ENCODE measurements around the gene CD209. TPM values are rescaled to one million over a fixed set of nuclear protein-coding genes. Genes with fewer than 3 reads are reported as not detected.

CD209 gene
- total RNA-seq, 1 experiment from 2014 or later, result not detected

- Mint-ChIP-seq H3K4me3 (ENCODE audit: unreplicated experiment) (peak overlapping the region; percentile 39), H3K9me3 (ENCODE audit: unreplicated experiment) (peaks cover 5% of the 10 kb centered on the region), H3K27ac (ENCODE audit: unreplicated experiment) (peak overlapping the region; percentile 90), H3K4me1 (ENCODE audit: low read depth, unreplicated experiment) (peaks cover 15% of the 10 kb centered on the region), H3K36me3 (ENCODE audit: insufficient read depth, unreplicated experiment) (peaks cover 11% of the 10 kb centered on the region), H3K27me3 (ENCODE audit: insufficient read depth, unreplicated experiment) (no peaks in the 10 kb centered on the region)
- H3K36me3 ChIP-seq (ENCODE audit: control insufficient read depth, insufficient read depth, low read length), result no peaks in the 10 kb centered on the region
- intact Hi-C loops (cut with micrococcal nuclease; ENCODE audit: unreplicated experiment), result loop anchor here (1.0 kb wide), 1 partner anchor 8 kb away; no protein-coding TSS in a partner anchor
- ChIA-PET CTCF (interaction anchor here (1.0 to 2.0 kb wide), 2 partner anchors 9 to 224 kb away, joined by 4 to 7 read pairs; no protein-coding TSS in a partner anchor), POLR2A (no interaction called here)
- H3K9me3 ChIP-seq, result peaks cover 8% of the 10 kb centered on the region; the same call in 1 of the 2 replicates
- TF ChIP-seq, protein P1, sequence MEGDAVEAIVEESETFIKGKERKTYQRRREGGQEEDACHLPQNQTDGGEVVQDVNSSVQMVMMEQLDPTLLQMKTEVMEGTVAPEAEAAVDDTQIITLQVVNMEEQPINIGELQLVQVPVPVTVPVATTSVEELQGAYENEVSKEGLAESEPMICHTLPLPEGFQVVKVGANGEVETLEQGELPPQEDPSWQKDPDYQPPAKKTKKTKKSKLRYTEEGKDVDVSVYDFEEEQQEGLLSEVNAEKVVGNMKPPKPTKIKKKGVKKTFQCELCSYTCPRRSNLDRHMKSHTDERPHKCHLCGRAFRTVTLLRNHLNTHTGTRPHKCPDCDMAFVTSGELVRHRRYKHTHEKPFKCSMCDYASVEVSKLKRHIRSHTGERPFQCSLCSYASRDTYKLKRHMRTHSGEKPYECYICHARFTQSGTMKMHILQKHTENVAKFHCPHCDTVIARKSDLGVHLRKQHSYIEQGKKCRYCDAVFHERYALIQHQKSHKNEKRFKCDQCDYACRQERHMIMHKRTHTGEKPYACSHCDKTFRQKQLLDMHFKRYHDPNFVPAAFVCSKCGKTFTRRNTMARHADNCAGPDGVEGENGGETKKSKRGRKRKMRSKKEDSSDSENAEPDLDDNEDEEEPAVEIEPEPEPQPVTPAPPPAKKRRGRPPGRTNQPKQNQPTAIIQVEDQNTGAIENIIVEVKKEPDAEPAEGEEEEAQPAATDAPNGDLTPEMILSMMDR (IDR thresholded peaks at IDR 0.05; ENCODE audit: insufficient read depth in 1 of 2, low read depth in 1 of 2, low read length in 1 of 2, severe bottlenecking in 1 of 2, unreplicated experiment in 1 of 2), result no peak
- BruUV-seq (replicated peaks), result no TSS peak
- H3K4me3 ChIP-seq (ENCODE audit: low read depth, low read length), result no peak overlapping the region
- H3K4me1 ChIP-seq, result peaks cover 15% of the 10 kb centered on the region
- H3K27me3 ChIP-seq (replicated peaks; ENCODE audit: control insufficient read depth, insufficient read depth, low read length), result no peaks in the 10 kb centered on the region
- DNase-seq, result peak; percentile 78
These were observed 44.9 kb upstream of the CD209 start for GRCh38 chr19:7792281-7792680.

- H3K4me3 Mint-ChIP-seq (ENCODE audit: unreplicated experiment), result no peak overlapping the region
- peaks cover 11% of the 10 kb centered on the region for H3K36me3 Mint-ChIP-seq (ENCODE audit: insufficient read depth, unreplicated experiment)
- DNase-seq, result no peak
- TF ChIP-seq, protein P1 (IDR thresholded peaks at IDR 0.05; ENCODE audit: insufficient read depth in 1 of 2, low read depth in 1 of 2, low read length in 1 of 2, severe bottlenecking in 1 of 2, unreplicated experiment in 1 of 2), result no peak
- Histone ChIP-seq H3K4me3 (ENCODE audit: low read depth, low read length) (no peak overlapping the region), H3K27me3 (replicated peaks; ENCODE audit: control insufficient read depth, insufficient read depth, low read length) (no peaks in the 10 kb centered on the region), H3K36me3 (ENCODE audit: control insufficient read depth, insufficient read depth, low read length) (no peaks in the 10 kb centered on the region), H3K9me3 (peaks cover 8% of the 10 kb centered on the region; the same call in 1 of the 2 replicates), H3K4me1 (peaks cover 15% of the 10 kb centered on the region)
- ChIA-PET POLR2A (no interaction called here), CTCF (interaction anchor here (1.6 kb wide), 1 partner anchor 9 kb away, joined by 9 read pairs; no protein-coding TSS in a partner anchor)
- no peak overlapping the region for H3K27ac Mint-ChIP-seq (ENCODE audit: unreplicated experiment)
- no peaks in the 10 kb centered on the region for H3K27me3 Mint-ChIP-seq (ENCODE audit: insufficient read depth, unreplicated experiment)
- H3K9me3 Mint-ChIP-seq (ENCODE audit: unreplicated experiment), result no peaks in the 10 kb centered on the region
- no TSS peak for BruUV-seq (replicated peaks)
- intact Hi-C loops (cut with micrococcal nuclease; ENCODE audit: unreplicated experiment), result no loop called here
- peaks cover 17% of the 10 kb centered on the region for H3K4me1 Mint-ChIP-seq (ENCODE audit: low read depth, unreplicated experiment)
These were observed 43.1 kb upstream of the CD209 start for GRCh38 chr19:7790416-7790815.

- CTCF ChIA-PET, result no interaction called here
- no peak for DNase-seq
These were observed 42.1 kb upstream of the CD209 start for GRCh38 chr19:7789447-7789846.

More at GRCh38 chr19:7789447-7789846, 42.1 kb upstream of the CD209 start:
- POLR2A ChIA-PET, result no interaction called here
- BruUV-seq (replicated peaks), result no TSS peak
- H3K9me3 Mint-ChIP-seq (ENCODE audit: unreplicated experiment), result no peaks in the 10 kb centered on the region
- no peaks in the 10 kb centered on the region for H3K27me3 Mint-ChIP-seq (ENCODE audit: insufficient read depth, unreplicated experiment)
- Histone ChIP-seq H3K4me1 (peaks cover 21% of the 10 kb centered on the region), H3K4me3 (ENCODE audit: low read depth, low read length) (no peak overlapping the region), H3K36me3 (ENCODE audit: control insufficient read depth, insufficient read depth, low read length) (no peaks in the 10 kb centered on the region), H3K27me3 (replicated peaks; ENCODE audit: control insufficient read depth, insufficient read depth, low read length) (no peaks in the 10 kb centered on the region), H3K9me3 (peaks cover 8% of the 10 kb centered on the region; the same call in 1 of the 2 replicates)
- TF ChIP-seq, protein P1 (IDR thresholded peaks at IDR 0.05; ENCODE audit: insufficient read depth in 1 of 2, low read depth in 1 of 2, low read length in 1 of 2, severe bottlenecking in 1 of 2, unreplicated experiment in 1 of 2), result no peak
- no peak overlapping the region for H3K27ac Mint-ChIP-seq (ENCODE audit: unreplicated experiment)
- peaks cover 11% of the 10 kb centered on the region for H3K36me3 Mint-ChIP-seq (ENCODE audit: insufficient read depth, unreplicated experiment)
- H3K4me1 Mint-ChIP-seq (ENCODE audit: low read depth, unreplicated experiment), result peaks cover 25% of the 10 kb centered on the region
- intact Hi-C loops (cut with micrococcal nuclease; ENCODE audit: unreplicated experiment), result no loop called here
- no peak overlapping the region for H3K4me3 Mint-ChIP-seq (ENCODE audit: unreplicated experiment)
